A673 (cell line): ENCODE measurements around the gene CFAP57. TPM values are rescaled to one million over a fixed set of nuclear protein-coding genes. Genes with fewer than 3 reads are reported as not detected.

ENCODE experiments used
- BruUV-seq: library from RNA; stranded (reverse); fragments of 400-500 nt; replicated peaks from 2 replicates; lab custom pipeline; 2021; lab: Mats Ljungman, UMichigan
- CTCF ChIA-PET: fragments of 300-600 bp; sonication (Branson Sonifier 250); formaldehyde crosslinking; loops from one replicate; lab custom pipeline; 2022; ENCODE audit warnings: antibody characterized with exemption; lab: Charles Lee
- POLR2A ChIA-PET: fragments of 300-600 bp; sonication (Branson Sonifier 250); formaldehyde crosslinking; loops from one replicate; lab custom pipeline; 2022; ENCODE audit warnings: antibody characterized with exemption; ENCODE audit not compliant: low non-redundant PET; lab: Charles Lee
- DNase-seq: peaks from one replicate; pipeline ENCODE4 v3.0.0-alpha.2; 2015; ENCODE audit warnings: low spot score
- H3K27ac ChIP-seq: fragments of 200-600 bp; sonication (generic); 2 replicates; pipeline ENCODE4 v1.5.1; 2016; ENCODE audit warnings: mixed run types, low read depth, mild to moderate bottlenecking, mixed read lengths, antibody characterized with exemption, low read length; ENCODE audit not compliant: poor library complexity, severe bottlenecking
- H3K27me3 ChIP-seq: fragments of 200-600 bp; sonication (generic); replicated peaks from 2 replicates; pipeline ENCODE4 v1.6.1; 2017; ENCODE audit warnings: mixed run types, low read depth, mild to moderate bottlenecking, mixed read lengths, antibody characterized with exemption, low read length; ENCODE audit not compliant: insufficient read depth, poor library complexity
- H3K36me3 ChIP-seq: fragments of 200-600 bp; sonication (generic); 2 replicates; pipeline ENCODE4 v1.6.1; 2016; ENCODE audit warnings: mixed run types, mild to moderate bottlenecking, mixed read lengths, antibody characterized with exemption, low read length; ENCODE audit not compliant: insufficient read depth, poor library complexity, severe bottlenecking
- H3K4me1 ChIP-seq: fragments of 200-600 bp; sonication (generic); 2 replicates; pipeline ENCODE4 v1.6.1; 2017; ENCODE audit warnings: mixed run types, mild to moderate bottlenecking, mixed read lengths, antibody characterized with exemption, low read length; ENCODE audit not compliant: insufficient read depth, poor library complexity, severe bottlenecking
- H3K4me3 ChIP-seq: fragments of 200-600 bp; sonication (generic); 2 replicates; pipeline ENCODE4 v1.5.1; 2016; ENCODE audit warnings: low read depth, mixed run types, mild to moderate bottlenecking, mixed read lengths, low read length; ENCODE audit not compliant: poor library complexity, severe bottlenecking
- H3K9me3 ChIP-seq: fragments of 200-600 bp; sonication (generic); 2 replicates; pipeline ENCODE4 v1.6.1; 2016; ENCODE audit warnings: mixed run types, low read depth, mild to moderate bottlenecking, mixed read lengths, antibody characterized with exemption, low read length; ENCODE audit not compliant: poor library complexity, severe bottlenecking
- EZH2 ChIP-seq: fragments of 200-600 bp; sonication (generic); IDR thresholded peaks from 2 replicates; pipeline ENCODE4 v1.6.1; 2017; ENCODE audit warnings: borderline replicate concordance, low read depth, mild to moderate bottlenecking, mixed read lengths, antibody characterized with exemption, low read length; ENCODE audit not compliant: poor library complexity, severe bottlenecking
- intact Hi-C: fragments of 100-400 bp; cut with micrococcal nuclease; formaldehyde crosslinking; loops from one replicate; pipeline ENCODE4 v1.10.0; 2022; ENCODE audit not compliant: unreplicated experiment
- total RNA-seq: library from RNA; stranded (reverse); gene quantifications from 2 replicates; pipeline ENCODE4 v1.2.3, GENCODE V29; 2021
- TF ChIP-seq, protein P1 (sequence below): fragments of 300-800, 200-600 bp; sonication (generic); conservative IDR thresholded peaks from 2 replicates; pipeline ENCODE4 v1.5.1; 2017; ENCODE audit warnings: low read depth, mild to moderate bottlenecking, antibody characterized with exemption, low read length, moderate library complexity, mixed read lengths

Gene CFAP57
- total RNA-seq, 1 experiment from 2014 or later, result 0.73 TPM

DNA sequence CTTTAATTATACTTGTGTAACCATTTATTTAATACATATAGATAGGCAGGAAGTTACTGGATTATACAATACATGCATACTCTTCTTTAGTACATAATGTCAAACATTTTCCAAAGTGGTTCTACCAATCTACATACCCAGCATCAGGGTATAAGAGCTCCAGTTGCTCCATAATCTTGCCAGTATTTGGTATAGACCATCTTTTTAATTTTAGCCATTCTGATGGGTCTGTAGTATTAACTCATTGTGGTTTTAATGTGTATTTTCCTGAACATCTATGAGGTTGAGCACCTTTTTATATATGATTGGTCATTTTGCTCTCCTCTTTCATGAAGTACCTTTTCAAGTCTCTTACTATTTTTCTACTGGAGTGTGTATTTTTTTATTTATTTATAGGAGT, 32.1 kb upstream of the CFAP57 start:
- ChIA-PET CTCF (no interaction called here), POLR2A (no interaction called here)
- no peaks in the 10 kb centered on the region for H3K27me3 ChIP-seq
- H3K27ac ChIP-seq, result no peak overlapping the region
- BruUV-seq, result no TSS peak
- H3K9me3 ChIP-seq, result peaks cover 12% of the 10 kb centered on the region
- H3K36me3 ChIP-seq, result no peaks in the 10 kb centered on the region
- H3K4me1 ChIP-seq, result no peaks in the 10 kb centered on the region
- H3K4me3 ChIP-seq, result no peak overlapping the region
- intact Hi-C loops, result no loop called here
- no peak for DNase-seq
- no peak for TF ChIP-seq EZH2
- TF ChIP-seq, protein P1, sequence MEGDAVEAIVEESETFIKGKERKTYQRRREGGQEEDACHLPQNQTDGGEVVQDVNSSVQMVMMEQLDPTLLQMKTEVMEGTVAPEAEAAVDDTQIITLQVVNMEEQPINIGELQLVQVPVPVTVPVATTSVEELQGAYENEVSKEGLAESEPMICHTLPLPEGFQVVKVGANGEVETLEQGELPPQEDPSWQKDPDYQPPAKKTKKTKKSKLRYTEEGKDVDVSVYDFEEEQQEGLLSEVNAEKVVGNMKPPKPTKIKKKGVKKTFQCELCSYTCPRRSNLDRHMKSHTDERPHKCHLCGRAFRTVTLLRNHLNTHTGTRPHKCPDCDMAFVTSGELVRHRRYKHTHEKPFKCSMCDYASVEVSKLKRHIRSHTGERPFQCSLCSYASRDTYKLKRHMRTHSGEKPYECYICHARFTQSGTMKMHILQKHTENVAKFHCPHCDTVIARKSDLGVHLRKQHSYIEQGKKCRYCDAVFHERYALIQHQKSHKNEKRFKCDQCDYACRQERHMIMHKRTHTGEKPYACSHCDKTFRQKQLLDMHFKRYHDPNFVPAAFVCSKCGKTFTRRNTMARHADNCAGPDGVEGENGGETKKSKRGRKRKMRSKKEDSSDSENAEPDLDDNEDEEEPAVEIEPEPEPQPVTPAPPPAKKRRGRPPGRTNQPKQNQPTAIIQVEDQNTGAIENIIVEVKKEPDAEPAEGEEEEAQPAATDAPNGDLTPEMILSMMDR, result no peak

DNA sequence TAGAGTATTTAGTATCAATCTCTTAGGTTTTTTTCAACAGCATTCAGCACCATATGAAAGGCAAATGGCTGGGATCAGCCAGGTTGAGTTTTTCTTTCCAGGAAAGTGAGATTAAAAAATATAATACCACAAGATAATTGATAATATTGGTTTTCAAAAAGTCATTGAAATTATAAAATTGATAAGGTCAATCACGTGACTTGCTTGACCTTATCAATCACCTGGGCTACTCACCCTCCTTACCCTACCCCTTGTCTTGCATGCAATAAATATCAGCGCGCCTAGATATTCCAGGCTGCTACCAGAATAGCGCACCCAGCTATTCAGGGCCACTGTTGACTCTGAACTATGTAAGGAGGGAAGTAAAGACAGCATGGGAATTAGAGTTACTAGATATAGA, 31.5 kb upstream of the CFAP57 start:
- no peaks in the 10 kb centered on the region for H3K36me3 ChIP-seq
- DNase-seq, result no peak
- no TSS peak for BruUV-seq
- CTCF ChIA-PET, result no interaction called here
- no peak overlapping the region for H3K27ac ChIP-seq
- TF ChIP-seq, protein P1, result no peak
- TF ChIP-seq EZH2, result no peak
- intact Hi-C loops, result no loop called here
- H3K27me3 ChIP-seq, result no peaks in the 10 kb centered on the region
- no peaks in the 10 kb centered on the region for H3K4me1 ChIP-seq
- POLR2A ChIA-PET, result no interaction called here
- H3K4me3 ChIP-seq, result no peak overlapping the region
- peaks cover 8% of the 10 kb centered on the region for H3K9me3 ChIP-seq

DNA sequence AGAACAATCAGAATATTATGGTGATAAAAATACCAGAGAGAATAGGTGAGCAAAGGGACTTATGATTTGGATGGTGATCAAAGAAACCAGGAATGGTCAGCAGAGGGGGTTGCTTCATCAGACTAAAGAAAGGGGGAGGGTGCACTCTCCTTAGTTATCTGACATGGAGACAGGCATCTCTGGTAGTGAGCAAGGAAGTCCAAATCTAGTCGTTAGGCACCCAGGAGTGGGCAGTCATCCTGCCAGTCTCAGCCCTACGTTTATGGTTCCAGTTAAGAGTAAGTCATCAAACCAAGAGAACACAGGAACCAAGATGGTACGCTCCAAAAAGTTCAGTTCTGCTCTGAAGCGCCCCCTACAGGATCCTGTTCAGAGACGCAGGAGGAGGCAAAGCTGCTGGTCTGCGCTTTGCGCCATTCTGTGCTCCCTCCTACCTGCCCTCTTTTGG, 28.7 kb upstream of the CFAP57 start:
- peak; percentile 43 for DNase-seq
- CTCF ChIA-PET, result no interaction called here
- POLR2A ChIA-PET, result no interaction called here

More for the DNA sequence above, 28.7 kb upstream of the CFAP57 start:
- Histone ChIP-seq H3K4me3 (no peak overlapping the region), H3K27ac (no peak overlapping the region), H3K27me3 (no peaks in the 10 kb centered on the region), H3K4me1 (peaks cover 9% of the 10 kb centered on the region), H3K36me3 (no peaks in the 10 kb centered on the region), H3K9me3 (peaks cover 8% of the 10 kb centered on the region)
- no peak for TF ChIP-seq EZH2
- TF ChIP-seq, protein P1, result peak; percentile 61
- BruUV-seq, result no TSS peak
- intact Hi-C loops, result no loop called here
